OCI-LY1 (cell line): ENCODE measurements around the gene GSC2.

Experiments used
- H2AFZ ChIP-seq: fragments of 200-600 bp; sonication (generic), shearing (Covaris generic); 2 replicates; pipeline ENCODE4 v1.6.0; 2014; ENCODE audit warnings: antibody characterized with exemption, mild to moderate bottlenecking, low read length
- H3F3A ChIP-seq: fragments of 200-600 bp; sonication (generic), shearing (Covaris generic); 2 replicates; pipeline ENCODE4 v1.6.0; 2014; ENCODE audit warnings: mild to moderate bottlenecking, antibody characterized with exemption, low read length, moderate library complexity; ENCODE audit not compliant: insufficient read depth
- H3K27ac ChIP-seq: fragments of 200-600 bp; sonication (generic); 2 replicates; pipeline ENCODE4 v1.5.1; 2014; ENCODE audit warnings: low read length, mixed run types, mild to moderate bottlenecking, low read depth; ENCODE audit not compliant: poor library complexity, severe bottlenecking
- H3K27me3 ChIP-seq: fragments of 200-600 bp; sonication (generic); 2 replicates; pipeline ENCODE4 v1.6.0; 2014; ENCODE audit warnings: antibody characterized with exemption, mild to moderate bottlenecking, low read length, moderate library complexity; ENCODE audit not compliant: insufficient read depth
- H3K36me3 ChIP-seq: fragments of 200-600 bp; sonication (generic); 2 replicates; pipeline ENCODE4 v1.6.1; 2014; ENCODE audit warnings: mild to moderate bottlenecking, antibody characterized with exemption, low read length, moderate library complexity, mixed read lengths; ENCODE audit not compliant: insufficient read depth
- H3K4me1 ChIP-seq: fragments of 200-600 bp; sonication (generic); 2 replicates; pipeline ENCODE4 v1.5.1; 2014; ENCODE audit warnings: mild to moderate bottlenecking, low read length, moderate library complexity; ENCODE audit not compliant: insufficient read depth, severe bottlenecking
- H3K4me2 ChIP-seq: fragments of 200-600 bp; sonication (generic), shearing (Covaris generic); 2 replicates; pipeline ENCODE4 v1.6.1; 2014; ENCODE audit warnings: low read length
- H3K4me3 ChIP-seq: fragments of 200-600 bp; sonication (generic); 2 replicates; pipeline ENCODE4 v1.5.1; 2014; ENCODE audit warnings: low read length, low read depth, mild to moderate bottlenecking, mixed read lengths; ENCODE audit not compliant: poor library complexity, severe bottlenecking
- H3K79me2 ChIP-seq: fragments of 200-600 bp; shearing (Covaris generic); 2 replicates; pipeline ENCODE4 v1.6.1; 2016; ENCODE audit warnings: mixed run types, low read length, mixed read lengths; ENCODE audit not compliant: insufficient read depth
- H3K9ac ChIP-seq: fragments of 200-600 bp; sonication (generic), shearing (Covaris generic); 2 replicates; pipeline ENCODE4 v1.6.1; 2014; ENCODE audit warnings: mild to moderate bottlenecking, low read length, mixed read lengths
- H3K9me2 ChIP-seq: fragments of 200-600 bp; sonication (generic), shearing (Covaris generic); 2 replicates; pipeline ENCODE4 v1.6.1; 2014; ENCODE audit warnings: low read depth, mild to moderate bottlenecking, low read length, mixed read lengths
- H3K9me3 ChIP-seq: fragments of 200-600 bp; shearing (Covaris generic); 2 replicates; pipeline ENCODE4 v1.6.1; 2014; ENCODE audit warnings: low read length, mixed read lengths
- H4K20me1 ChIP-seq: fragments of 200-600 bp; sonication (generic), shearing (Covaris generic); 2 replicates; pipeline ENCODE4 v1.6.0; 2016; ENCODE audit warnings: mild to moderate bottlenecking, low read length; ENCODE audit not compliant: insufficient read depth
- EZH2 ChIP-seq: fragments of 200-600 bp; sonication (generic), shearing (Covaris generic); IDR thresholded peaks from 2 replicates; pipeline ENCODE4 v1.8.0; 2017; ENCODE audit warnings: borderline replicate concordance, mixed run types, mild to moderate bottlenecking, antibody characterized with exemption, low read length, moderate library complexity, mixed read lengths
- TF ChIP-seq, protein P1 (sequence below): fragments of 200-600 bp; sonication (generic), shearing (Covaris generic); IDR thresholded peaks from 2 replicates; pipeline ENCODE4 v1.5.1; 2017; ENCODE audit warnings: mild to moderate bottlenecking, antibody characterized with exemption, low read length, moderate library complexity, mixed read lengths

GSC2 gene

DNA sequence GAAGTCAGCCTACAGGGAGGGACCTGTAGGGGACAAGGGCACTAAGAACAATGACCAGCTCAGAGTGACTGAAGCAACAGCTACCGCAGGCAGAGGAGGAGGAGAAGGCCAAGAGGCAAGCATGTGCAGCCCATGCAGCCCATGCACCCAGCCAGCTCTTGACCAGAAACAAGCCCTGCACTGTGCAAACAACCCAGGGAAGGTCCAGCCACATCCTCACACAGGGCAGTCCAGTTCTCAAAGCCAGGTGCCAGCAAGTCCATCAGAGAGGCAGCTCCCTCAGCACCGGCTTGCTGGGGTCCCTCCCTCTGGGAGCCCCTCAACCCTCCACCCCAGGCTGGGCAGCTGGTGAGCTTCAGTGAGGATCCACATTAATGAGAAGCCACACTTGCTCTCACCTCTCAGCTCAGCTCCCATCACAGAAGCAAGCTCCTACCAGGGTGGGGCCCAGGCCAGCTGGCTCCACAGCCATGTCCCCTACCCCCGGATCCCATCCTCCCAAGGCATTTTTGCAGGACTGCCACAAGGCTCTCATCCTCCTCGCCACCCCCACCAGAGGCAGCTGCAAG lies 35.0 kb downstream of the GSC2 start:
- Histone ChIP-seq H3K36me3 (peaks cover 6% of the 10 kb centered on the region; the same call in 1 of the 2 replicates), H3K9ac (no peak overlapping the region), H3K27ac (no peak overlapping the region), H3K9me3 (no peaks in the 10 kb centered on the region), H3F3A (no peaks in the 10 kb centered on the region), H2AFZ (no peak overlapping the region), H4K20me1 (no peaks in the 10 kb centered on the region), H3K9me2 (no peaks in the 10 kb centered on the region), H3K4me3 (no peak overlapping the region), H3K79me2 (peaks cover 66% of the 10 kb centered on the region), H3K4me2 (no peak overlapping the region), H3K4me1 (peaks cover 59% of the 10 kb centered on the region), H3K27me3 (no peaks in the 10 kb centered on the region)
- TF ChIP-seq EZH2, result no peak
- TF ChIP-seq, protein P1, sequence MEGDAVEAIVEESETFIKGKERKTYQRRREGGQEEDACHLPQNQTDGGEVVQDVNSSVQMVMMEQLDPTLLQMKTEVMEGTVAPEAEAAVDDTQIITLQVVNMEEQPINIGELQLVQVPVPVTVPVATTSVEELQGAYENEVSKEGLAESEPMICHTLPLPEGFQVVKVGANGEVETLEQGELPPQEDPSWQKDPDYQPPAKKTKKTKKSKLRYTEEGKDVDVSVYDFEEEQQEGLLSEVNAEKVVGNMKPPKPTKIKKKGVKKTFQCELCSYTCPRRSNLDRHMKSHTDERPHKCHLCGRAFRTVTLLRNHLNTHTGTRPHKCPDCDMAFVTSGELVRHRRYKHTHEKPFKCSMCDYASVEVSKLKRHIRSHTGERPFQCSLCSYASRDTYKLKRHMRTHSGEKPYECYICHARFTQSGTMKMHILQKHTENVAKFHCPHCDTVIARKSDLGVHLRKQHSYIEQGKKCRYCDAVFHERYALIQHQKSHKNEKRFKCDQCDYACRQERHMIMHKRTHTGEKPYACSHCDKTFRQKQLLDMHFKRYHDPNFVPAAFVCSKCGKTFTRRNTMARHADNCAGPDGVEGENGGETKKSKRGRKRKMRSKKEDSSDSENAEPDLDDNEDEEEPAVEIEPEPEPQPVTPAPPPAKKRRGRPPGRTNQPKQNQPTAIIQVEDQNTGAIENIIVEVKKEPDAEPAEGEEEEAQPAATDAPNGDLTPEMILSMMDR, result no peak

DNA sequence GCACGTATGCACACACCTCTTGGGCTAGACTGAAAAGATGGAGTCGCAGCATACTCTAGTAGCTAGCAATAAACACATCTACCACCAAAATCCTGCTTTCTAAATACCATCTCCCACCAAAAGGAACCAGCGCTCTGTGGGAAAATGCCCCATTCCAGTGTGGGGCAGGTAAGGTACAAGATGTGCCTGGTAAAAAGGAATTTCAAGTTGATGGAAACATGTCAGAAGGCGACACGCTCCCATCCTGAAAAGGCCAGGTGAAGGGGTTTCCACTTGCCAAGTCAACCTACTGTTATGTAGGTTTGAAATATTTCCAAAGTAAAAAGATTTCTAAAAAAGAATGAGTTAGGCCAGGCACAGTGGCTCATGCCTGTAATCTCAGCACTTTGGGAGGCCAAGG lies 36.7 kb downstream of the GSC2 start:
- Histone ChIP-seq H3K79me2 (peaks cover 77% of the 10 kb centered on the region), H4K20me1 (no peaks in the 10 kb centered on the region), H3K36me3 (peaks cover 6% of the 10 kb centered on the region; the same call in 1 of the 2 replicates)

DNA sequence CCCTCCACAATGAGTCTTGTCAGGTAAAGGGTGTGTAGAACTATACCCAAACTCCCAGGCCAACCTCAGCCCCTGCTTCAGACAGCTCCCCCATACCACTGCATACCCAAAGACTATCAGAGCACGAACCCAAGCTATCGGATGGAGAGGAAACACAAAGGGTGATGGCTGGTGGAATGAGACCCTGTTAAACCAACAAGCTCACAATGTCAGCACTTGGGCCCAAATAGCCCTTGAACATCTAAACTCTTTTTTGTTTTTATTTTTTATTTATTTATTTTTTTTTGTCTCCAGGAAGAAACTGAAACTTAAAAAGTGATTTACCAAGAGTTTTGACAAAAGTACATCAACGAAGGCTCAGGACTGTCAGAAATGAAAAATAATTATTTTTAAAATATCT lies 38.5 kb downstream of the GSC2 start:
- H3K36me3 ChIP-seq, result peaks cover 6% of the 10 kb centered on the region; the same call in 1 of the 2 replicates
- TF ChIP-seq, protein P1, result no peak
- TF ChIP-seq EZH2, result no peak
- no peak overlapping the region for H3K27ac ChIP-seq
- H4K20me1 ChIP-seq, result no peaks in the 10 kb centered on the region
- no peak overlapping the region for H3K9ac ChIP-seq
- no peaks in the 10 kb centered on the region for H3K27me3 ChIP-seq
- H3K79me2 ChIP-seq, result peaks cover 80% of the 10 kb centered on the region
- H3K9me2 ChIP-seq, result no peaks in the 10 kb centered on the region
- H2AFZ ChIP-seq, result no peak overlapping the region
- H3K4me1 ChIP-seq, result peaks cover 35% of the 10 kb centered on the region
- no peak overlapping the region for H3K4me2 ChIP-seq
- H3K9me3 ChIP-seq, result no peaks in the 10 kb centered on the region
- no peak overlapping the region for H3K4me3 ChIP-seq
- no peaks in the 10 kb centered on the region for H3F3A ChIP-seq

More for the DNA sequence above, 36.7 kb downstream of the GSC2 start:
- no peaks in the 10 kb centered on the region for H3K9me3 ChIP-seq
- H3K4me3 ChIP-seq, result no peak overlapping the region
- H3K27ac ChIP-seq, result no peak overlapping the region
- TF ChIP-seq, protein P1, result no peak
- TF ChIP-seq EZH2, result no peak
- peaks cover 54% of the 10 kb centered on the region for H3K4me1 ChIP-seq
- H3K4me2 ChIP-seq, result no peak overlapping the region
- H3K9ac ChIP-seq, result no peak overlapping the region
- H3K27me3 ChIP-seq, result no peaks in the 10 kb centered on the region
- H2AFZ ChIP-seq, result no peak overlapping the region
- H3F3A ChIP-seq, result no peaks in the 10 kb centered on the region
- H3K9me2 ChIP-seq, result no peaks in the 10 kb centered on the region
